Panc1 (cell line): ENCODE measurements around the gene MLYCD.

Experiments
- CTCF ChIP-seq: fragments of 450-650 bp; IDR thresholded peaks from 2 replicates; pipeline ENCODE4 v1.5.1; 2017; ENCODE audit warnings: mild to moderate bottlenecking
- POLR2AphosphoS5 ChIP-seq: IDR thresholded peaks from 2 replicates; pipeline ENCODE4 v1.6.1; 2012; ENCODE audit warnings: mild to moderate bottlenecking, low read depth, low read length, moderate library complexity
- REST ChIP-seq, 2 experiments: IDR thresholded peaks; 2 replicates each; pipeline ENCODE4 v1.6.1; 2011 to 2012; ENCODE audit warnings: low read depth in 2 of 2, control low read depth in 1 of 2, low read length in 1 of 2, mild to moderate bottlenecking in 1 of 2, moderate library complexity in 1 of 2; ENCODE audit not compliant: insufficient read depth in 1 of 2

GRCh38 chr16:83956336-83957289 lies 57.7 kb downstream of the MLYCD start:
- TF ChIP-seq REST (IDR thresholded peaks at IDR 0.05; ENCODE audit: insufficient read depth in 1 of 2, low read depth in 2 of 2, low read length in 1 of 2) (no peak), POLR2AphosphoS5 (no peak), CTCF (peak; percentile 90)
